HEK293T (cell line): ENCODE measurements around the gene CXCR1.
"Not testable (repeated sequence)": the region's sequence is repeated elsewhere in the genome, so short reads cannot be mapped to it uniquely, and the experiment has no call there.

Experiments used
- ARNT ChIP-seq: fragments of 450-650 bp; IDR thresholded peaks from 2 replicates; pipeline ENCODE4 v1.6.1; 2017; ENCODE audit warnings: mild to moderate bottlenecking
- ELF4 ChIP-seq: fragments of 450-650 bp; IDR thresholded peaks from 2 replicates; pipeline ENCODE4 v1.6.1; 2017; ENCODE audit warnings: antibody characterized with exemption
- HDGF ChIP-seq: fragments of 450-650 bp; IDR thresholded peaks from 2 replicates; pipeline ENCODE4 v1.6.1; 2017; ENCODE audit warnings: antibody characterized with exemption, borderline replicate concordance
- SP1 ChIP-seq: fragments of 450-650 bp; IDR thresholded peaks from 2 replicates; pipeline ENCODE4 v1.6.1; 2017

DNA sequence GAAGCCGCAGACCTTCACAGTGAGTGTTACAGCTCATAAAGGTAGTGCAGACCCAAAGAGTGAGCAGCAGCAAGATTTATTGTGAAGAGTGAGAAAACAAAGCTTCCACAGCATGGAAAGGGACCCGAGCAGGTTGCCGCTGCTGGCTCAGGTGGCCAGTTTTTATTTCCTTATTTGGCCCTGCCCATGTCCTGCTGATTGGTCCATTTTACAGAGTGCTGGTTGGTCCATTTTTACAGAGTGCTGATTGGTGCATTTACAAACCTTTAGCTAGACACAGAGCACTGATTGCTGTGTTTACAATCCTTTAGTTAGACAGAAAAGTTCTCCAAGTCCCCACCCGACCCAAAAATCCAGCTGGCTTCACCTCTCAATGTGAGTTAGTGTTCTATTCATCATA lies 45.0 kb downstream of the CXCR1 start:
- not testable (repeated sequence) for TF ChIP-seq ELF4, HDGF, SP1, ARNT
